Upper lobe of left lung (tissue), 6 donors: ENCODE data around the gene MYLK2. TPM values are rescaled to one million over a fixed set of nuclear protein-coding genes. Genes with fewer than 3 reads are reported as not detected.
A peak's percentile ranks its signal among the peaks of the same experiment; 100 is the strongest.

Source experiments
- ATAC-seq, 2 donors: fragments of 200-7000 bp; cut with Tn5 transposase; one replicate each; pipeline ENCODE4 v1.9.1; 2022; ENCODE audit warnings: mild to moderate bottlenecking in 2 of 2, moderate library complexity in 2 of 2; ENCODE audit not compliant: low FRiP score in 2 of 2
- DNase-seq, 2 donors: peaks; one replicate each; pipeline ENCODE4 v3.0.0-alpha.2; 2019 to 2020
- H3K27ac ChIP-seq, 4 donors: fragments of 200-600 bp; sonication (generic); one replicate each; pipeline ENCODE4 v1.5.1; 2016 to 2019
- H3K27me3 ChIP-seq, 4 donors: fragments of 200-600 bp; sonication (generic); one replicate each; pipeline ENCODE4 v1.5.1; 2017 to 2019
- H3K36me3 ChIP-seq, 4 donors: fragments of 200-600 bp; sonication (generic); one replicate each; pipeline ENCODE4 v1.5.1; 2016 to 2019
- H3K4me1 ChIP-seq, 4 donors: fragments of 200-600 bp; sonication (generic); one replicate each; pipeline ENCODE4 v1.5.1; 2018 to 2019
- H3K4me3 ChIP-seq, 4 donors: fragments of 200-600 bp; sonication (generic); one replicate each; pipeline ENCODE4 v1.5.1; 2017 to 2019; ENCODE audit warnings: mild to moderate bottlenecking in 2 of 4, moderate library complexity in 1 of 4
- H3K9me3 ChIP-seq, 4 donors: fragments of 200-600 bp; sonication (generic); one replicate each; pipeline ENCODE4 v1.5.1; 2018 to 2019
- EP300 ChIP-seq, 4 donors: sonication (generic); formaldehyde crosslinking; IDR thresholded peaks; one replicate each; pipeline ENCODE4 v1.5.1; 2017; ENCODE audit warnings: antibody characterized with exemption in 4 of 4, control low read depth in 2 of 4
- POLR2A ChIP-seq, 4 donors: fragments of 450-650 bp; IDR thresholded peaks; one replicate each; pipeline ENCODE4 v1.5.1; 2016 to 2017; ENCODE audit warnings: antibody characterized with exemption in 4 of 4, mild to moderate bottlenecking in 2 of 4
- POLR2AphosphoS5 ChIP-seq, 2 donors: sonication (generic); formaldehyde crosslinking; IDR thresholded peaks; one replicate each; pipeline ENCODE4 v1.5.1; 2017; ENCODE audit warnings: antibody characterized with exemption in 2 of 2
- WGBS, 2 donors: methylation state at CpG; one replicate each; pipeline ENCODE4 v1.1.5; 2017 to 2018; 5-methylcytosine and 5-hydroxymethylcytosine counted together
- total RNA-seq, 6 donors: library from RNA; depleted of rRNA in 4 of 6; stranded (reverse); fragments of >200 nt in 4 of 6; gene quantifications; one replicate each; pipeline versions ENCODE4 v1.1.0 to v1.2.1, GENCODE V29; 2016 to 2021
- TF ChIP-seq, protein P1 (sequence below), 6 experiments: fragments of 450-650 bp in 4 of 6; fragments of 200-600 bp in 2 of 6; sonication (generic) in 2 of 6; IDR thresholded peaks; one replicate each; pipeline ENCODE4 v1.5.1; 2016 to 2019; ENCODE audit warnings: antibody characterized with exemption in 6 of 6
- donor health status: DM: no; HTN: no; CAD: no; lungs with moderate emphysema.
- donor health status: DM: no; HTN: yes; CAD: no; lungs with severe emphysema.

The MYLK2 gene
- total RNA-seq, 6 donors from 2014 or later = not detected

DNA sequence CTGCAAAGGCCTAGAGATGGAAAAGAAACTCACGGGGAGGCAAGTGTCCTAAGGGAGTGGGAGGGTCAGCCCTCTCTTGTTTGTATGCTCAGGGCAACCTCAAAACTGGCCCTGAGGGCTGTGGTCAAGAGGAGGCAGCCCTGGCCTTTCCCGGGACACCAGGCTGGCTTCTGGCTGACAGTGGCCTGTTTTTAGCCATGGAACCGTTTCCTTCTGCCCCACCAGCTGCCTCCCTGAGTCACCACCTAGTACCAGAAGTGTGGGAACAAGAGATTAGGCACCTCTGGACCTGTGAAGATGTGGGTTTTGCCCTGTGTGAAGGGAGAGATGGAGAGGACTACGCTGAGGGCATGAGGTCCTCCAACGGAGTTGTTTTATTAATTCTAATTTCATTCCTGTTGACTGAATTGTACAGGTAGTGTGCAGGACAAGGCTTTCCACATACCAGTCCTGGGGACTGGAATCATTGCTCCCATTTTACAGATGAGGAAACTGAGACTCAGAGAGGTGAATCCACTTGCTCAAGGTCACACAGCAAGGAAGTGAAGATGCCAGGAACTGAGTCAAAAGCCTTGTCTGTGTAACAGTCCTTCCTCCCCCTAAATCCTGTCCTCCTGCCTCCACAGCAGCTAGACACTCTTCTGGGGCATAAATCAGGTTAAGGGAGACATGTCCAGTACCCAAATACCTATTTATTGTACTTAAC, 20.8 kb downstream of the MYLK2 start:
- ATAC-seq (no peak), DNase-seq (no peak)
- Histone ChIP-seq H3K4me3 (no peak overlapping the region), H3K4me1 (peaks cover 12 to 24% (median 20%) of the 10 kb centered on the region in 4 donors), H3K9me3 (no peaks in the 10 kb centered on the region), H3K27me3 (no peaks in the 10 kb centered on the region), H3K36me3 (no peaks in the 10 kb centered on the region), H3K27ac (no peak overlapping the region)
- 71 to 92% methylated on average over 4 to 5 of the region's 5 CpGs for WGBS, 2 donors
- TF ChIP-seq POLR2A (IDR thresholded peaks at IDR 0.05) (no peak), EP300 (IDR thresholded peaks at IDR 0.05) (no peak), POLR2AphosphoS5 (IDR thresholded peaks at IDR 0.05) (no peak)
- TF ChIP-seq, protein P1, sequence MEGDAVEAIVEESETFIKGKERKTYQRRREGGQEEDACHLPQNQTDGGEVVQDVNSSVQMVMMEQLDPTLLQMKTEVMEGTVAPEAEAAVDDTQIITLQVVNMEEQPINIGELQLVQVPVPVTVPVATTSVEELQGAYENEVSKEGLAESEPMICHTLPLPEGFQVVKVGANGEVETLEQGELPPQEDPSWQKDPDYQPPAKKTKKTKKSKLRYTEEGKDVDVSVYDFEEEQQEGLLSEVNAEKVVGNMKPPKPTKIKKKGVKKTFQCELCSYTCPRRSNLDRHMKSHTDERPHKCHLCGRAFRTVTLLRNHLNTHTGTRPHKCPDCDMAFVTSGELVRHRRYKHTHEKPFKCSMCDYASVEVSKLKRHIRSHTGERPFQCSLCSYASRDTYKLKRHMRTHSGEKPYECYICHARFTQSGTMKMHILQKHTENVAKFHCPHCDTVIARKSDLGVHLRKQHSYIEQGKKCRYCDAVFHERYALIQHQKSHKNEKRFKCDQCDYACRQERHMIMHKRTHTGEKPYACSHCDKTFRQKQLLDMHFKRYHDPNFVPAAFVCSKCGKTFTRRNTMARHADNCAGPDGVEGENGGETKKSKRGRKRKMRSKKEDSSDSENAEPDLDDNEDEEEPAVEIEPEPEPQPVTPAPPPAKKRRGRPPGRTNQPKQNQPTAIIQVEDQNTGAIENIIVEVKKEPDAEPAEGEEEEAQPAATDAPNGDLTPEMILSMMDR (IDR thresholded peaks at IDR 0.05) = no peak

GRCh38 chr20:31840906-31841816, 22.0 kb downstream of the MYLK2 start:
- Histone ChIP-seq H3K36me3 (no peaks in the 10 kb centered on the region), H3K4me3 (no peak overlapping the region), H3K27ac (peak overlapping the region; percentile 15 to 60 (median 40)), H3K27me3 (no peaks in the 10 kb centered on the region), H3K4me1 (peaks cover 7 to 15% (median 12%) of the 10 kb centered on the region in 4 donors), H3K9me3 (no peaks in the 10 kb centered on the region)
- ATAC-seq (no peak), DNase-seq (no peak)
- WGBS, 2 donors = 80 to 81% methylated on average over 9 to 15 of the region's 15 CpGs
- no peak for TF ChIP-seq EP300 (IDR thresholded peaks at IDR 0.05)
- TF ChIP-seq, protein P1 (IDR thresholded peaks at IDR 0.05) = no peak
- no peak for TF ChIP-seq POLR2AphosphoS5 (IDR thresholded peaks at IDR 0.05)
- no peak for TF ChIP-seq POLR2A (IDR thresholded peaks at IDR 0.05)

- peaks cover 3 to 9% (median 5%) of the 10 kb centered on the region in 4 donors for H3K4me1 ChIP-seq
- H3K4me3 ChIP-seq = no peak overlapping the region
- no peak for ATAC-seq
- no peaks in the 10 kb centered on the region for H3K27me3 ChIP-seq
- no peak for DNase-seq
- H3K9me3 ChIP-seq = no peaks in the 10 kb centered on the region
- no peaks in the 10 kb centered on the region for H3K36me3 ChIP-seq
- H3K27ac ChIP-seq = peak overlapping the region; percentile 27 to 60 (median 44)
- TF ChIP-seq POLR2A (IDR thresholded peaks at IDR 0.05) = no peak
- no peak for TF ChIP-seq EP300 (IDR thresholded peaks at IDR 0.05)
- TF ChIP-seq POLR2AphosphoS5 (IDR thresholded peaks at IDR 0.05) = no peak
- TF ChIP-seq, protein P1 (IDR thresholded peaks at IDR 0.05) = no peak
- WGBS, 2 donors = 45 to 47% methylated on average over 4 to 8 of the region's 8 CpGs
Measured at GRCh38 chr20:31841928-31842327, 22.8 kb downstream of the MYLK2 start.

DNA sequence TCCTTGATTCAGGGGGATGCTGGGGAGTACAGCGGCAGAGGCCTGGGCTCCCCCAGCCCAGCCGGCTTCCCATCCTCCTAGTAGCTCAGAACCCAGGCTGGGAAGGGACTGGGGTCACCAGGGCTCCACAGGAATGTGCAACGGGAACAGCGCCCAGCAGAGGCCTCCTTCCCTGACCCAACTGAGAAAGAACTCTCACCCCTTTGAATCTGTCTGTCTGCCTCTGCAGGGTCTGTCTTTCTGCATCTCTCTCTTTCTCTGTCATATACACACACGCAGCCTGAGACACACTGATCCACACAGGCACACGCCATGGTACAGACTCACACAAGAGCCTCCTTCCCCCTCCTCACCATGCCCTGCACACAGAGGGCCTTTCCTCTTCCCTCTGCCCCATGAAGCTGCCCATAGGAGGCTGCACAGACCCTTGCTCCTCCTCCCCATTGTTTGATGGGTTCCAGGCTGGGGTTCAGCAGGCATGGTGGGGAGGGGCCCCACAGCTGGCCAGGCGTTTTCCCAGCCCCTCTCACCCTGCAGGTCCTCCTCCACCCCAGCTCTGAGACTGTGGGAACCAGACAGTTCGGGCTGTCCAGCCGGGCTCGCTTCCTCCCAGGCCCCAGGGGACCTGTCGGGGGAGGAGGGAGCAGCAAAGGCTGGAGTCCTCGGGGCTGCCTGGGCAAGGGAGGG, 23.5 kb downstream of the MYLK2 start:
- Histone ChIP-seq H3K36me3 (no peaks in the 10 kb centered on the region), H3K9me3 (no peaks in the 10 kb centered on the region), H3K4me3 (no peak overlapping the region), H3K27ac (peak overlapping the region; percentile 30 to 69 (median 46)), H3K4me1 (peaks cover 0 to 9% (median 4%) of the 10 kb centered on the region in 4 donors), H3K27me3 (no peaks in the 10 kb centered on the region)
- 70 to 71% methylated on average over 6 to 12 of the region's 12 CpGs for WGBS, 2 donors
- DNase-seq (peak in 1 of 2 donors; percentile 72), ATAC-seq (peak in 1 of 2 donors; percentile 11)
- no peak for TF ChIP-seq EP300 (IDR thresholded peaks at IDR 0.05)
- no peak for TF ChIP-seq POLR2AphosphoS5 (IDR thresholded peaks at IDR 0.05)
- TF ChIP-seq, protein P1 (IDR thresholded peaks at IDR 0.05) = no peak
- no peak for TF ChIP-seq POLR2A (IDR thresholded peaks at IDR 0.05)
